HG02571 (cell line): Measurements from ENCODE around the gene AMH.

Experiments
- ATAC-seq: cut with Tn5 transposase; IDR thresholded peaks from one replicate; pipeline ENCODE4 v1.9.1; 2021; ENCODE audit warnings: mild to moderate bottlenecking, moderate library complexity; ENCODE audit not compliant: unreplicated experiment

AMH gene

DNA sequence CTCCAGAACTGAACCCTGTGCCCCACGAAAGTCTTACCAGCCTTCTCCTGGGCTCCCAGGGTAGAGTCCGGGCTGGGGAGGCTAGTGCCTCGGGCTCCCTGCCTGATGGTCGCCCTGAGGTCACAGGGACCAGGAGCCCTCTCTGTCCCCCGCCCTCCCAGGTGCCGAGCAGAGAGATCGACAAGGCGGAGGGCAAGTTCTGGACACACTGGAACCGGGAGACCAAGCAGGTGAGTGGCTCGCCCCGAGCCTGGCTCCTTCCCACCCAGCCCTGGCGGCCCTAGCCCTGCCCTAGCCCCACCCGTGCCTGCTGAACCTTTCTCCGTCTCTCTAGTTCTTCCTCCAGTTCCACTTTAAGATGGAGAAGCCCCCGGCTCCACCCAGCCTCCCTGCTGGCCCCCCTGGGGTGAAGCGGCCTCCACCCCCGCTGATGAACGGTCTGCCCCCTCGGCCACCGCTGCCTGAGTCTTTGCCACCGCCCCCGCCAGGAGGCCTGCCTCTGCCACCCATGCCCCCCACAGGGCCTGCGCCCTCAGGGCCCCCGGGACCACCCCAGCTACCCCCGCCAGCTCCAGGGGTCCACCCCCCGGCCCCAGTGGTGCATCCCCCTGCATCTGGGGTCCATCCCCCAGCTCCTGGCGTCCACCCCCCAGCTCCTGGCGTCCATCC lies 1.6 kb upstream of the AMH start:
- ATAC-seq = no peak

DNA sequence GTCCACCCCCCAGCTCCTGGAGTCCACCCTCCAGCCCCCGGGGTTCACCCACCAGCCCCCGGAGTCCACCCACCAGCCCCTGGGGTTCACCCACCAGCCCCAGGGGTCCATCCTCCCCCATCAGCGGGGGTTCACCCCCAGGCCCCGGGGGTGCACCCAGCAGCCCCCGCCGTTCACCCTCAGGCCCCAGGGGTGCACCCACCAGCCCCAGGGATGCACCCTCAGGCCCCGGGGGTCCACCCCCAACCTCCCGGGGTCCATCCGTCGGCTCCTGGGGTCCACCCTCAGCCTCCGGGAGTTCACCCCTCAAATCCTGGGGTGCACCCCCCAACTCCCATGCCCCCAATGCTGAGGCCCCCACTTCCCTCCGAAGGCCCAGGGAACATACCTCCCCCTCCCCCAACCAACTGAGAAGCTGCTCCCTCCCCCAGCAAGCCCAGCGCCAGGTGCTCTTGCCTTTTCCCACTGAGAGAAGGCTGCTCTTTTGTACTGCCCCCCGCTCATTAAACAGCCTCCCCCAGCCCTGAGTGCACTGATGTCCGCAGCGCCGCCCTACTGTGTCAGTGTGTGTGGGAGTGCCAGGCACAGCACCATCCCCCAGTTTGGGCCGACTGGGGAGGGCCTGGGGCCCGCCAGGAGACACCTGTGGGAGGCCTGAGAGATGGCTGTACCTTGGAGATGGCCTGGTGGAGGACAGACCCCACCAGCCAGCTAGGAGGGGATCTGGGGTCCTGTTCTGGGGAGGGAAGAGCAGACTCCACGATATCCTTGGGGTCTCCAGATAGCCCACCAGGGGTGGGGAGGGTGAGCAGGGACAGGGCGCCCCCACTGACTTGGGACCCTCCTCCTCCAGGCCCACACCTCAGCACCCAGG lies 750 bp upstream of the AMH start:
- no peak for ATAC-seq

DNA sequence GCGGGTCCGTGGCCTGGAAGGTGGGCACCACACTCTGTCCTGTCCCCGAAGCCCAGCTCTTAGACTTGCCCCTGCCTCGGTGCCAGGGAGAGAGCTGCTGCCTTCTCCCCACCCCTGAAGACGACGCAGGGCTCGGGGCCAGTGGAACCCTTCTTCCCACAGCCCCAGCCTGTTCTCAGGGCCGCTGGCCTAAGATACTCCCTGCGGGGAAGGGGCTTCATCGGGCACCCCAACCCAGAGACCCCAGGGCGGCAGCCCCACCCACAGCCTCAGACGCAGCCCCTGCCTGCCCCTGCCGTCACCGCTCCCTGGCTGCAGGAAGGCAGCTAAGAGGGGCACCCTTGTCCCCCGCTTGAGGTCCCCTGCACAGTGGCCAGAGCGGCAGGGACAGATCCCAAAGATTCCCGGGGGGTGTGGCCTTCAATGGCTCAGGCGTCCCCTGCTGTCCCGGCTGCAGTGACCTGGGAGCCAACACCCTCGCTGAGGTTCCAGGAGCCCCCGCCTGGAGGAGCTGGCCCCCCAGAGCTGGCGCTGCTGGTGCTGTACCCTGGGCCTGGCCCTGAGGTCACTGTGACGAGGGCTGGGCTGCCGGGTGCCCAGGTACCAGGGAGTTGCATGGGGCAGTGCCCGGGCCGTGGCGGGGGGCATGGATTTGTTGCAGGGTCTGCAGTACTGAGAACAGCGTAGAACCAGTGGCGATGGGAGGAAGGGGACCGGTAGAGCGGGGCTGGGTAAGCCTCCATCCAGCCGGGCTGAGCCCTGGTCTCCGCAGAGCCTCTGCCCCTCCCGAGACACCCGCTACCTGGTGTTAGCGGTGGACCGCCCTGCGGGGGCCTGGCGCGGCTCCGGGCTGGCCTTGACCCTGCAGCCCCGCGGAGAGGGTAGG lies 1.0 kb downstream of the AMH start:
- no peak for ATAC-seq

DNA sequence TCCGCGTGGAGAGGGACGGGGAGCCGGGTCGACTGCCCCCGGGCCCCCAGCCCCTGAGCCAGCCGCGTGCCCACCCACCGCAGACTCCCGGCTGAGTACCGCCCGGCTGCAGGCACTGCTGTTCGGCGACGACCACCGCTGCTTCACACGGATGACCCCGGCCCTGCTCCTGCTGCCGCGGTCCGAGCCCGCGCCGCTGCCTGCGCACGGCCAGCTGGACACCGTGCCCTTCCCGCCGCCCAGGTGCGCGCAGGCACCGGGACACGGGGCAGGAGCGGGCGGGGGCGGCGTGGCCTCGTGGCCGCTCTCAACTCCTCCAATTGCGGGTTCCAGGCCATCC lies 1.6 kb downstream of the AMH start:
- no peak for ATAC-seq

GRCh38 chr19:2251106-2252054 lies 2.3 kb downstream of the AMH start:
- ATAC-seq = no peak

- ATAC-seq = no peak
These were observed 3.1 kb downstream of the AMH start for GRCh38 chr19:2252055-2252796.

DNA sequence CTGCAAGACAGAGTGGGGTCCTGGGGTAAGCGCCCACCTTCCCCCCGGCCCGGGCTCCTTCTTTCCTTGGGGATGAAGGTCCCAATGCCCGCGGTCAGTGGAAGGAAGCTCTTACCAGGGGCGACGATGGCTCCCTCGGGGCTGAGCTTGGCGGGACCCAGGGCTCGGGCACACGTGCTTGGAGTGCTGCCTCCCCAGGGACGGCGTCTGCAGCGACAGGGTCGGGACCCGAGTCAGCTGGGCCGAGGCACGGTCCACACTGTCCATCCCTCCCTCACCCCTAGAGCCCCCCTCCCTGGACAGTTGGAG lies 3.6 kb downstream of the AMH start:
- ATAC-seq = no peak

DNA sequence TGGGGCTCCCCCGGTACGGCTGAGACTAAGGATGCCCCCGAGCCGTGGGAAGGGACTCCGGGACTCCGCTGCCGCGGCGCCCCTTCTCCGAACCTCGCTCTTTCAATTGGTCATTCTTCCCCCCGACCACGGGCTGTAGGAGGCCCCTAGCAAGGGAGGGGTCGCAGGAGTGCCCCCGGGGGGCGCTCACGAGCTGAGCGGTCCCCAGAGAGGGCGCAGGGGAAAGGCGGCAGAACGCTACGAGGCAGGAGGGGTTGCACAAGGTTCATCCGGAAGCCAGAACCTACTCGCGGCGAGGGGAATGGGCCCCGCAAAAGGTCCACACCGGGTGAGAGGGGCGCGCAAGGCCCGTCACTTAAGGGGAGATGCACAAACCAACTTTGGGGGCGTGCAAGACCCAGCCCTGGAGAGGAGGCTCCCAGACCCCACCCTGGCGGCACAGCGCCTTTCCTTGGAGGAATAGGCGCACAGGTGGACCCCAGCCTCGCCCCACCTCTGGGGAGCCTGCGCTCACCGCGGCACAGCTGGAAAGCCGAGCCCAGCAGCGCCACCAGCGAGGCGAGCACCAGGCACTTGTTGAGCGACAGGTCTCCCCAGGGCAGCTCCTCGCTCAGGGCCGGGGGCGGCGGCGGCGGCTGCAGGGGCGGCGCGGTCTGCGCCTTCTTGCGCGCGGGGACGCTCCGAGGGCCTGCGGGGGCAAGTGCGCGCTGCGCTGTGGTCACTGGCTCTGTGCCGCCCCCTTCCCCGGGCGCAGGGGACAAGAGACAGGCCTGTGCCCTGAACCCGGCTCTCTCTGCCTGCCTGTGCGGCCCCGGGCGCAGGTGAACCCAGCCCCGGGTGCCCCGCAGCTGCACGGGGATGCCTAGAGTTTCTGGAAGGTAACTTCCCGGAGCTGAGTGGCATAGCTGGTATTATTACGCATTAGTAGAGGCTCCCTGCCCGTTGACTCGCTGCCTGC lies 4.3 kb downstream of the AMH start:
- ATAC-seq = no peak

DNA sequence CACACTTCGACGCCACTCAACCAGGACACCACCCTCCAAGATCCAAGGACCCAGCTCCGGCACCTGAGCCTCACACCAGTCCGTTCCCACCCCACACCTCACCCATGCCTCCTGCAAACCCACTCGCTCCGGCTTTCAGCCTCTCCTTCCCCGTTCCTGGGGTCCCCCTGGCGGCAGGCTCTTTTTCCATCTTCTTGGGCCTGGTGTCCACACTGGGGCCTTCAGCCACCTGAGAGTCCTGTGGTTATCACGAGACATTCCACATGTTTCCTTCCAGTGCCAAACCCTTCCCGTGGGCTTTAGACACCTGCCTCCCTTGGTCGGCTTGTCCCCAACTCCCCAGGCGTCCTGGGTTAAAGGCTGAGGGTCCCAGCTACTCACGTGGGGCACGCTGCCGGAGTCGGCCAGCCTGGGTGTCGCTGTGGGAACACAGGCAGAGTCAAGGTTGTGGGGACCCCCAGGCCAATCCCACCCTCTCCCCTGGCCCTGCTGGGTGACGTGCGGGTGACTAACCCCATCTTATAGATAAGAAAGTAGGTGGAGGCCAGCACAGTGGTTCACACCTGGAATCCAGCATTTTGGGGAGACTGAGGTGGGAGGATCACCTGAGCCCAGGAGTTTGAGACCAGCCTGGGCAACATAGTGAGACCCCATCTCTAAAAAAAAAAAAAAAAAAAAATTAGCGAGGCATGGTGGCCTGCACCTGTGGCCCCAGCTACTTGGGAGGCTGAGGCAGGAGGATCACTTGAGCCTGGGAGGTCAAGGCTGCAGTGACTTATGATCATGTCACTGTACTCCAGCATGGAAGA lies 5.1 kb downstream of the AMH start:
- ATAC-seq = no peak

DNA sequence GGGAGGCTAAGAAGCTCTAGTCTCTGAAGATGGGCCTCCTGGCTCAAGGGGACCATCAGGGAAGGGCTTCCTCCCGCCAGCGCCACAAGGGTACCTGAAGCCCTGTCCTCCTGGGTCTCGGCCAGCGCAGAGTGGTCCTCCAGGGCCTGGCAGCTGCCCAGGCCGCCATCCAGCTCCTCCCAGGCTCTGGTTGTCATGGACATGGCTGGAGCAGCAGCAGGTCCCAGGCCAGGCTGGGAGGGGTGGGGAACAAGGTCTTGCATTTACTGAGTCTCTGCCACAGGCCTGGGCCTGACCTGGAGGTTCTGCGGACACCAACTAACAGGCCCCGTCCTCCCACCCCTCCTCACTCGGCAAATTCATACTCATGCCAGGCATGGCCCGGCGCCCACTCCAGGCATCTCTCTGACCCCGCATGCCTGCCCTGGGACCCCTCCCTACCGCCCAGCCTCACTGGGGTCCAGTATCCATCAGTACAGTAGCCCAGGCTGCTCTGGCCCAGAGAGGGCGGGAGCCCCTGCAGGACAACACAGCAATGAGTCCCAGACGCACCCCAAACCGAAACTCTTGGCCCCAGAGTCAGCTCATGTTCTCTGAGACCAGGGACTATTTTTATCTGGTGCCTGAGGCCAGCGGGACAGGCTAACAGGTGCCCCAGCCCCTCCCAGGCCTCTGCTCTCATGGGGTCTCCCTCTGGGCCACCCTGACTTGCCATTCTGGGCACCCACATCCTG lies 6.2 kb downstream of the AMH start:
- no peak for ATAC-seq

DNA sequence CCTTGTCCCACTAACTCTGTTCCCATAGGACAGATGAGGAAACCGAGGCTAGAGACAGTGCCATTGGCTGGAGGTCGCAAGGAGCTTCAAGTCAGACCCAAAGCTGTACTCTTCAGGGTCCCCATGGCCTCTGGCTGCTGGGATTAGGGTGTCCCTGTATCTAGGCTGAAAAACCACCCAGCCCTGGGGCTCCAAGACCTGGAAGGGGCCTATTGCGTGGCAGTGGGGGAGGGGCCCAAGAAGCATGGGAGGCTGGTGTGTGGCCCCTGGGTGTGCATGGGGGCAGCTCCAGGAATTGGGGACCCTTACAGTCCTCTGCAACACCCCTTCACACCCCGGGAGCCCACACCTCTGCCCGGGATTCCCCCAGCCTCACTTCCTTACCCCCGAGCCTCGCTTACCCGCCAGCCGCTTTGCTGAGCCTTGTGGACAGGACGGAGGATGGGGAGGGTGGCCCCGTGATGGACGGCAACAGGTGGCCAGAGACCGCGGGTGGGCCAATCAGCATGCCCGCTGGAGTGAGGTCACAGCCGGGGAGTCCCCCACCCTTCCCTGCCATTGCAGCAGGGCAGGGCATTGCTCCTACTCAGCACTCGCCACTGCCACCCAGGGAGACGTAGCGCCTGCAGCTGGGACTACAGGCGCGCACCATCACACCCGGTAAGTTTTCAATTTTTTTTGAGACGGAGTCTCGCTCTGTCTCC lies 7.0 kb downstream of the AMH start, which contains the start of gene JSRP1:
TSS of gene JSRP1 (minus strand) at position 436 of the 704 bp plus-strand sequence. CDS start 1,103 bp downstream, outside the sequence.
- no peak for ATAC-seq

DNA sequence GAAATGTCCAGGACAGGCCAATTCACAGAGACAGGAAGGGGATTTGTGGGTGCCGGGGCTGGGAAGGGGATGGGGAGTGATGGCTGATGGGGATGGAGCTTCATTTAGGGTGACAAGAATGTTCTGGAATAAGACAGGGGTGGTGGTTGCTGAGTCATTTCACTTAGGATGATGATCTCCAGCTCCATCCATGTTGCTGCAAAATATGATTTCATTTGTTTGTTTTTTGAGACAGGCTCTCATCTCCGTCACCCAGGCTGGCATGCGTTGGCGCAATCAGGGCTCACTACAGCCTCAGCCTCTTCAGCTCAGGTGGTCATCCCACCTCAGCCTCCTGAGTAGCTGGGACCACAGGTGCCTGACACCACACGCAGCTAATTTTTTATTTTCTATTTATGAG lies 10.2 kb downstream of the AMH start:
- no peak for ATAC-seq

DNA sequence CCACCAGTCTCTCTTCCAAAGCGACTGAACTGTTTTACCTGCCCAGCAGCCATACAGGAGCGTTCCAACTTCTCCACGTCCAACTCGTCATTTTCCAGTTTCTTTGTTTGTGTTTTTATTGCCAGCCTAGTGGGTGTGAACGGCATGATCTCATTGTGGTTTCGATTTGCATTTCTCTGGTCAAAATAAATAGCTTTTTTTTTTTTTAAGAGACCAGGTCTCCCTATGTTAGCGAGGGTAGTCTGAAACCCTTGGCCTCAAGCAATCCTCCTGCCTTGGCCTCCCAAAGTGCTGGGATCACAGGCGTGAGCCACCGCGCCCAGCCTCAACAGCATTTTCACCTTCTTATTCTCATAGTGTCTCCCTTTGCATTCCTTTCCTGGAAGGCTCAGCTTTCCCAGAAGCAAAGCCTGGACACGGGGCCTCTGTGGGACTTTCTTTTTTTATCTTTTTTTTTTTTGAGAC lies 11.2 kb downstream of the AMH start:
- no peak for ATAC-seq

DNA sequence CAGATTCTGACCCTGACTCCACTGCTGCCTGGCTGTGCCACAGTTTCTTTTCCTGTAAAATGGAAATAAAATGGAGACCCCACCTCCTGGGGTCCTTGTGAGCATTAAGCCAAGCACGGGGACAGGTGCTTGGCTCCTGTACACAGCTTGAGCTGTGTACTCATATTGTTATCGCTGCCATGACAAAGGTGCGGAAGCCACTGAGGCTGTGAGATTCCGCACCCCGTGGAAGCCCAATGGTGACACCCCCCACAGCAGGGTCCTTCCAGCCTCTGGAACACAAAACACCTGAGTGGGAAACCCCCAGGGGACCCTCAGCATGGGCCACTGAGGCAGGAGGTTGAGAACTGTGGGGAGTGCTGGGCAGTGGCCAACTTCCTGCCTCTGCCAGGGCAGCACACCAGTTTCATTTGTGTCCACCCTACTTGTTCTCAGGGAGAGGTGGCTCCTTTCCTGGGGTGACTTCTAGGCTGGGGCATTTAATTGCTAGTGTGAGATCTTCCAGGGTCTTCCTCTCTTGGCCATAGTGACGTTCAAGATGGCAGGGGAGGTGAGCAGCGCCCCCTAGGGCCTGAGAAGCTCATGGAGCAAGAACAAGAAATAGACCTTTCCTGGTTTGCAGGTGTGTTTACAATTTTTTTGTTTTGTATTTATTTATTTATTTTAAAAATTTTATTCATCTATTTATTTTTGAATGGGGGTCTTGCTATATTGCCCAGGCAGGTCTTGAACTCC lies 12.5 kb downstream of the AMH start:
- no peak for ATAC-seq

- no peak for ATAC-seq
These were observed 17.3 kb downstream of the AMH start for GRCh38 chr19:2266183-2266993.
